HG02973 (cell line): Measurements from ENCODE around the gene DQX1.

Experiments used
- ATAC-seq: cut with Tn5 transposase; IDR thresholded peaks from one replicate; pipeline ENCODE4 v1.9.1; 2021; ENCODE audit warnings: moderate library complexity; ENCODE audit not compliant: unreplicated experiment

DQX1 gene

GRCh38 chr2:74533464-74533863 is 7.4 kb upstream of the DQX1 start:
- no peak for ATAC-seq

DNA sequence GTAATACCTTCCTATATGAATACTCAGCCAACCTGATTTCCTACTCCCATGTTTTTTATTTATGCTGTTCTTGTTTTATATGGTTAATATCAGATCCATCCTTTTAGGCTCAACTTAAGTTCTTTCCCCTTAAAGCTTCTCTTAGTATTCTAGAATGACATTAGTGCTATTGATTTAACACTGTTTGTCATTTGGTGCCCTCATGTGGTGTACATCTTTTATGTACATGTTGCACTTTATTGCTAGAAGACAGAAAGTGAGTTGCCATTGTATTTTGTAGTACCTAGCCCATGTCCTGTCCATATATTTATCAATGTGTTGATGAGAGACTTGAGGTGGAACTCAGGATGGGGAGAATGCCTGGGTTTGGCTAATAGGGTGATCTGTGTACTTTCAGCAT is 6.2 kb upstream of the DQX1 start:
- no peak for ATAC-seq

- ATAC-seq, result no peak
Measured at GRCh38 chr2:74531666-74532065, 5.6 kb upstream of the DQX1 start.

- ATAC-seq, result peak; percentile 36
Measured at GRCh38 chr2:74530239-74531187, 4.5 kb upstream of the DQX1 start.

GRCh38 chr2:74529357-74530238 is 3.6 kb upstream of the DQX1 start, which contains the start of the genes AUP1 and HTRA2:
Gene AUP1 (minus strand): TSS chr2:74529706. CDS start chr2:74529629, 77 bp downstream.
Gene HTRA2 (plus strand): TSS chr2:74529933. CDS start chr2:74530007, 74 bp downstream.
- peak; percentile 79 for ATAC-seq

DNA sequence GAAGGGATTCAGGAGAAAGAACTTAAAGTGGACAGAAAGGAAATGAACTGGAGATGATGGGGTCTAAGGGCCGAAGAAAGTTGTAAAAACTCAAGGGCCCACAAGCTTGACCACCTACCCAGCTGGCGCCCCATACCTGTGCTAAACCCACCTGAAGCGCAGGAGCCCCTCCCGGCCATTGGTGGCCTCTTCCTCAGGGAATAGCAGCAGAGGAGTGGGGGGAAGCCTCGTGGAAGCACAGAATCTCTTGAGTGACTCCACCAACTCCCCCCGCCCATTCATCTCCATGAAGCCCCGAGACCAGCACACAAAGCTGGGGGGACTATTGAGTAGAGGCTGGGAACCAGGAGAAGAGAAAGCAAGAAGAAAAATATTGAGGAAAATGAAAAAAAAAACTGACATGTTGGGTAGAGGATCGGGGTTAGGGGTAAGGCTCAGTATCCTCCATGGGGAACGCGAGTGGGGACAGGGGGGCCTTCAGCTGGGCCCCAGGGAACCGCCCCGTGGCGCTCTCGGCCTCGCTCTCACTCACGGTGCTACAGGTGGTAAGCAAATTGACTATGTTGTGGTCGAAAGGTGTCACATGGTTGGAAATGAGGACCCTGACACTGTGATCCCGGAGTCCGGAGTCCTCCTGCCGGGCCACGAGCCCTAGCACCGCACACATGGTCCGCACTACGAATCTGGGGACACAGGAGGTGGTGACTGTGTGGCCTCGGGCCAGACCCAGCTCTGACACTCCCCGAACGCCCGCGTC is 2.7 kb upstream of the DQX1 start:
- peak; percentile 2 for ATAC-seq

- ATAC-seq, result no peak
Measured at GRCh38 chr2:74527741-74528140, 1.7 kb upstream of the DQX1 start.

GRCh38 chr2:74526649-74527230 is 709 bp upstream of the DQX1 start:
- no peak for ATAC-seq

GRCh38 chr2:74524955-74525716 is 895 bp downstream of the DQX1 start:
- no peak for ATAC-seq

DNA sequence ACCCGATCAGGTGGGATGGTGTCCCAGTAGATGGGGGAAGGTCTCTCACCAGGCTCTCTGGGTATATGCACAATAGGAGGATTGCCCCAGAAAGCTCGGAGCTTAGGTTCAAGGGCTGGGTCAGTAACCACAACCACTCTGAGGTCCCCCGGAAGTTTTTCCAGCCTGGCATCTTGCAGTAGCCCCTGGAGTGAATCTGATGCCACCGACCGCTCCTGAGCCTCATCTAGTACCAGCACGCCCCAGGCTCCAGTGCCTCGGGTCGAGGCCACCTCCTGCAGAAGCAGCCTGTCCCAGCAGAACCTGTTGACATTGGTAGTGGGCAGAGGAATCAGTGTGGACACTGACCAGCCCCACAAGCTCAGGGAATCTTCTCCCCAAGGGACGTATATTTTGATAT is 2.0 kb downstream of the DQX1 start:
- no peak for ATAC-seq

DNA sequence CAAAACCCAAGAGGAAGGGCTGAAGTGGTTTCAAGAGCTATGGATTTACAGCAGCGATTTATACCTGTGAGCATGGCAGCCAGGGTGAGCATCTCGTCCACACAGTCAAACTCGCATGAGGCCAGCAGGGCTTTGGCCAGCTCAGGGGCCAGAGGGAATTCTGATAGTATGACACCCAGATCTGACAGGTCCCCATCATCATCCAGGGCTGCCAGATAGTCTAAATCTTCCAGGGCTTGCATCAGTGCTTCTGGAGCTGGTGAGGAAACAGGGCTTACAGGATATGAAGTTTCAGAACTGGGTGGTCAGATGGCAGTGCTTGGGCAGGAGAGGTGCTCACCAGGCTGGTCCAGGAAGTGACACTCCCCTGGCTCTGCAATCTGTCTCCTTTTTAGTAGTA is 3.5 kb downstream of the DQX1 start:
- ATAC-seq, result no peak

DNA sequence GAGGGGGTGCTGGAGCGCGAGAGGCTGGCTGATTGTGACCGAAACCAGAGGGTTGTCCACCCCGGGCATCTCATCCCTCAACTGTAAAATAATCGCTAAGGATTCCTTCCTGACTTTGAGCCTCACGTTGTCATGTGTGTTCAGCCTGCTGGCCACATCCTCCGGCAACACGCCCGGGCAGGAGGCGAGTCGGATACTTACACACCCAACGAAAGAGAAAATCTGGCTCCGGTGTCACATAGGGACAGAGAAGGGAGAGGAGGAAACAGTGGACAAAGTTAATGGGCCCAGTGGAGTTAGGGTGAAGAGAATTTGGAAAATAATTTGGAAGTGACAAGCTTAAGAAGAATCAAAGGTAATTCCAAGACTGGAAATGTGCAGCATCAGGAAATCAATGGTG is 9.4 kb downstream of the DQX1 start:
- no peak for ATAC-seq

DNA sequence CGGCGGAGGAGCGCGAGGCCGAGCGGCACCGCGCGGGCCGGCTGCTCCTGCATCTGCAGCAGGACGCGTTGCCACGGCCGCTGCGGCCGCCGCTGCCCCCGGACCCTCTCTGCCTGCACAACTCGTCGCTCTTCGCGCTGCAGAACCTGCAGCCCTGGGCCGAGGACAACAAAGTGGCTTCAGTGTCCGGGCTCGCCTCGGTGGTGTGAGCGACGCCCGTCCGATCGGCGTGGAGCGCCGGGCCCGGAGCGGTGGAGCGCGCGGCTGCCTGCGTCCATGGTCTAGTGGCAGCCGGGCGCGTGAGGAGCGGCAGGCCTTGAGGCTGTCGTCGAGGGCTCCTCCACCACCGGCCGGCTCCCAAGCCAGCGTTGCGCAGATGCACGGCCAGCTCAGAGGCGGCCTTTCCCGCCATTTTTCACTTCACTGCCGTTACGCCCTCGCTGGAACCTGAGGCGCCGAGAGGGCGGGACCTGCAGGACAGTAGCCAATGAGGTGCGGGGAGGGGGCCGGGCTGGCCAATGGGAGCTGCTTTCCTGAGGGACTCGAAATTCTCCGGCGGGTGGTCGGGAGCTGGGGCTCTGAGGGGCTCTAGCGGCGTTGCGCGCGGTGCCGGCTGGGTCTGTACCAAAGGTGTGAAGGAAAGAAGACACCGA is 9.9 kb downstream of the DQX1 start:
- ATAC-seq, result no peak

- no peak for ATAC-seq
Measured at GRCh38 chr2:74515271-74515980, 10.6 kb downstream of the DQX1 start.

- ATAC-seq, result no peak
Measured at GRCh38 chr2:74514368-74515270, 11.4 kb downstream of the DQX1 start, which contains the start of gene TLX2. Gene TLX2 (plus strand): TSS chr2:74514450. CDS start chr2:74514807, 357 bp downstream.

DNA sequence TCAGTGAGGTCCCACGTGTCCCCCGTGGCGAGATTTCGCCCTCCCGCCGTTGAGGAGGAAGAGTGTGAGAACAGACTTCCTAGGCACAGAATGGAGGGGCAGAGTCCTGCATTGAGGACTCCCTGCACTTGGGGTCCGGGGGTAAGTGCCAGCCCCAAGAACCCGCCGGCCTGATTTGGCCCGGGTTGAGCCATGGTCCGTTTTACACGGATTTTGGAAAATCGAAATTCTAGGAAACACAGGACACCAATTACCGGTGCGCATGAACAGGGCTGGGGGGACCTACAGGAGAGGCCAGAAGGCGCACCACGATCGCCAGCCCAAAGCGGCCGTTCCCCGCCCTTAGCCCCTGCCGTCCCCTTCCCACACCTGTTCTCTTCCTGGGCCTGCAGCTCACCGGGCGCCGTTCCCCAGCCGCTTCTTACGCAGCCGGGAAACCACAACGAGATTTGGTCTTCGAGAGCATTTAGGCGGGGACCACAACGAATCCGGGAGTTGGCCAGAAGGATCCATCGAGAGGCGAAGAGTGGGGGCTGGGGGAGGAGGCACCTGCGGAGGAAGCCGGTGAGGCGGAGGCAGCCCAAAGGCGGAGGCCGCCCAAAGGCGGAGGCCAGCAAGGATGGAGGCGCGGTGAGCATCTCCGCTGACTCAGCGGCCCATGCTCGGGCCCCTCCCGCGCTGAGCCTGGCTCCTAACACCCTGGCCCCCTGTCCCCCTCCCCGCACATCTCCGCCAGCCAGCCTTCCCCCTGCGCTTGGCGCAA is 12.2 kb downstream of the DQX1 start:
- no peak for ATAC-seq
